Osteocyte (in vitro differentiated cells): ENCODE data around the gene MICALL2. TPM values are rescaled to one million over a fixed set of nuclear protein-coding genes. Genes with fewer than 3 reads are reported as not detected.
"Not testable (repeated sequence)": the region's sequence is repeated elsewhere in the genome, so short reads cannot be mapped to it uniquely, and the experiment has no call there.

ENCODE experiments used
- DNase-seq: peaks from one replicate; pipeline ENCODE4 v3.0.0; 2021; ENCODE audit warnings: mixed read lengths; ENCODE audit not compliant: unreplicated experiment; ENCODE audit errors: extremely low spot score
- H3K27ac Mint-ChIP-seq: one replicate; pipeline ENCODE4 v1.8.0; 2021; ENCODE audit warnings: mild to moderate bottlenecking, mixed read lengths; ENCODE audit not compliant: unreplicated experiment
- H3K27me3 Mint-ChIP-seq: one replicate; pipeline ENCODE4 v1.8.0; 2021; ENCODE audit warnings: mixed read lengths; ENCODE audit not compliant: unreplicated experiment
- H3K36me3 Mint-ChIP-seq: one replicate; pipeline ENCODE4 v1.8.0; 2021; ENCODE audit warnings: mixed read lengths; ENCODE audit not compliant: unreplicated experiment
- H3K4me1 Mint-ChIP-seq: one replicate; pipeline ENCODE4 v1.8.0; 2021; ENCODE audit warnings: mixed read lengths; ENCODE audit not compliant: unreplicated experiment
- H3K4me3 Mint-ChIP-seq: one replicate; pipeline ENCODE4 v1.8.0; 2021; ENCODE audit warnings: mild to moderate bottlenecking, moderate library complexity, mixed read lengths; ENCODE audit not compliant: unreplicated experiment
- H3K9me3 Mint-ChIP-seq: one replicate; pipeline ENCODE4 v1.8.0; 2021; ENCODE audit warnings: mixed read lengths; ENCODE audit not compliant: unreplicated experiment
- total RNA-seq: library from RNA; stranded (reverse); gene quantifications from 2 replicates; pipeline ENCODE4 v1.2.1, GENCODE V29; 2021
- TF ChIP-seq, protein P1 (sequence below): fragments of 200-600 bp; sonication (generic); IDR thresholded peaks from 2 replicates; pipeline ENCODE4 v1.5.0; 2021; ENCODE audit warnings: antibody characterized with exemption, mild to moderate bottlenecking, moderate library complexity

Gene MICALL2
- total RNA-seq, 1 donor from 2014 or later: 63.1 TPM

DNA sequence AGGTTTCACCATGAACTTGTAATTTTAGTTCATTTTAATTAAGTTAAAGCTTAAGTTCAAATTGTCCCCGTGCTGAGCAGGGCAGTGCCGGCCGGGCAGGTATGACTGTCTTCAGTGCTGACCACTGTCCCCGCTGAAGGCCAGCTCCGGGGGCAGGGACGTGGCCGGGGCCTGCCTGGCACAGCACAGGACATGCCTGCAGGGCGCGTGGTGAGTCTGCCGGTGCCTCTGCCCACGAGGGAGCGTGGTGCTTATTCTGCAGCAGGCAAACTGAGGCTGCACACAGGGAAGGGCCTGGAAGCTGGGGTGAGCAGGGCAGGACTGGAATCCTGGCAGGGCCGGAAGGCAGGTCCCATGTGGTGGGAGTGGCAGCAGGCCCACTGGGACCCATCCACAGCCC lies 9.8 kb downstream of the MICALL2 start:
- Mint-ChIP-seq H3K27ac (no peak overlapping the region), H3K36me3 (no peaks in the 10 kb centered on the region)
- TF ChIP-seq, protein P1, sequence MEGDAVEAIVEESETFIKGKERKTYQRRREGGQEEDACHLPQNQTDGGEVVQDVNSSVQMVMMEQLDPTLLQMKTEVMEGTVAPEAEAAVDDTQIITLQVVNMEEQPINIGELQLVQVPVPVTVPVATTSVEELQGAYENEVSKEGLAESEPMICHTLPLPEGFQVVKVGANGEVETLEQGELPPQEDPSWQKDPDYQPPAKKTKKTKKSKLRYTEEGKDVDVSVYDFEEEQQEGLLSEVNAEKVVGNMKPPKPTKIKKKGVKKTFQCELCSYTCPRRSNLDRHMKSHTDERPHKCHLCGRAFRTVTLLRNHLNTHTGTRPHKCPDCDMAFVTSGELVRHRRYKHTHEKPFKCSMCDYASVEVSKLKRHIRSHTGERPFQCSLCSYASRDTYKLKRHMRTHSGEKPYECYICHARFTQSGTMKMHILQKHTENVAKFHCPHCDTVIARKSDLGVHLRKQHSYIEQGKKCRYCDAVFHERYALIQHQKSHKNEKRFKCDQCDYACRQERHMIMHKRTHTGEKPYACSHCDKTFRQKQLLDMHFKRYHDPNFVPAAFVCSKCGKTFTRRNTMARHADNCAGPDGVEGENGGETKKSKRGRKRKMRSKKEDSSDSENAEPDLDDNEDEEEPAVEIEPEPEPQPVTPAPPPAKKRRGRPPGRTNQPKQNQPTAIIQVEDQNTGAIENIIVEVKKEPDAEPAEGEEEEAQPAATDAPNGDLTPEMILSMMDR: no peak

DNA sequence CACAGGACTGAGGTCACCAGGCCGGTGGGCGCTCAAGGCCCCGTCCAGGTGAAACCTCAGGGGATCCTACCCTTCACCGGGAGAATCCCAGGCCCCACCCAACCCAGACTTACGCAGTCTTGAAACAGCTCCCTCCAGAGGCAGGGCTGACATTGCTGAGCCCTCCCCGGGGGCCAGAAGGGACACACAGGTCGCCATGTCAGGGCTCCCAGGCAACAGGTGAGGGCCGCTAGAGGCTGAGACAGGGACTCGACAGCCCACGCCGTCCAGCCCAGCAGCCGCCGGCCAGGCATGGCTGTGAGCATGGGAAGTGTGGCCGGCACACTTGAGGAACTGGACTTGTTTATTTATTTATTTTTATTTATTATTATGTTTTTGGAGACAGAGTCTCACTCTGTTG lies 10.3 kb downstream of the MICALL2 start:
- no peak for DNase-seq
- Mint-ChIP-seq H3K27ac (no peak overlapping the region), H3K4me1 (peaks cover 40% of the 10 kb centered on the region), H3K27me3 (no peaks in the 10 kb centered on the region), H3K4me3 (no peak overlapping the region), H3K36me3 (no peaks in the 10 kb centered on the region), H3K9me3 (no peaks in the 10 kb centered on the region)
- TF ChIP-seq, protein P1: no peak

More for the DNA sequence above, 9.8 kb downstream of the MICALL2 start:
- Mint-ChIP-seq H3K4me1 (peaks cover 44% of the 10 kb centered on the region), H3K27me3 (no peaks in the 10 kb centered on the region), H3K4me3 (no peak overlapping the region), H3K9me3 (no peaks in the 10 kb centered on the region)
- no peak for DNase-seq

DNA sequence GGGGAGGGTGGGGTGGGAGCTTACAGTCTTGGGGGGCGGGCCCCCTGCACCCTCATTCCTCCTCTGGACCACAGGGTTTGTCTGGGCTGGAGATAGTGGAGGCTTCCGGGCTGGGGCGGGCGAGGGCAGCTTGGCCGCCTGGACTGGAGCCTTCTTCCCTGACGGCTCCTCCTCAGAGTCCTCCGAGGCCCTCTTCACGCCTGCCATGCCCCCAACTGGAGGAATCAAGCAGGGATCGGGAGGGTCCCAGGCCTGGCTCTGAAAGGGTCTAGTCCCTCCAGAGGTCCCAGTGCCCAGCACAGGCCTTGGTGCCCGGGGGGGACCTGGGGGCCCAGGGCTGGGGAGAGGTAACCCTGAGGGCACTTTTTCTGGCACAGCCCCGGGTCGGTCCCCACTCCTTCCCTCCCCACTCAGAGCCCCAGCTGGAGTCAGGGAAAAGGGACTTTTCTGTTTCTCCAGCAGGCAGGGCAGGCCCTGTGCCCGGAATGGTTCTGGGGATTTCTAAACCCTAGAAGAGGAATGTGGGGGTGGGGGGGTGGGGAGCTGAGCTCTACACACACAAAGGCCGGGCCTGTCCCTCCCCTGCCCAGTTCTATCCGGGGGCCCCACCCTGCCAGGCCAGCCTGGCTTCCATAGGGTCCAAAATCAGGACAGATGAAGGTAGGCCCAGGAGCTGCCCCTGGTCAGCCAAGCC lies 11.6 kb downstream of the MICALL2 start:
- Mint-ChIP-seq H3K9me3 (no peaks in the 10 kb centered on the region), H3K27me3 (no peaks in the 10 kb centered on the region), H3K36me3 (no peaks in the 10 kb centered on the region), H3K4me1 (peaks cover 28% of the 10 kb centered on the region), H3K4me3 (no peak overlapping the region), H3K27ac (no peak overlapping the region)
- TF ChIP-seq, protein P1: no peak
- no peak for DNase-seq

DNA sequence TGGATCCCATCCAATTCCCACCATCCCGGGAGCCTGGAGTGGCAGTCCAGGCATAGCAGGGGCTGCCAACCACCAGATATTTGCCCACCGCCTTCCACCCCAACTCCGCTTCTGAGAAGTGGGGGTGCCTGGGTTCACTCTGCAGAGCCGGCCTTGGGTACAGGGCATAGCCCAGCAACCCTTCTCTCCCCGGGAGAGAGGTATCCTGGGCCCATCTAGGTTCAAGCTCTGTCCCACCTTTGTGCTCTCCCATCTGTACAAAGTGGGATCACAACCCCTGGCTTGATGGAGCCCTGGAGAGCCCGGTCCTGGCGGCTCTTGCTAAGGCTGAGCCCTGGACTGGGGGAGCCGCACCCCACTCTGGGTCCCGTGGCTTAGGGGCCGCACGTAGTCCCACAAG lies 12.2 kb downstream of the MICALL2 start:
- no peaks in the 10 kb centered on the region for H3K27me3 Mint-ChIP-seq
- no peak overlapping the region for H3K4me3 Mint-ChIP-seq
- TF ChIP-seq, protein P1: no peak
- peaks cover 22% of the 10 kb centered on the region for H3K4me1 Mint-ChIP-seq
- H3K36me3 Mint-ChIP-seq: no peaks in the 10 kb centered on the region
- DNase-seq: no peak
- no peaks in the 10 kb centered on the region for H3K9me3 Mint-ChIP-seq
- no peak overlapping the region for H3K27ac Mint-ChIP-seq

GRCh38 chr7:1446620-1447032 lies 12.6 kb downstream of the MICALL2 start:
- no peaks in the 10 kb centered on the region for H3K36me3 Mint-ChIP-seq
- H3K4me1 Mint-ChIP-seq: peaks cover 20% of the 10 kb centered on the region
- no peak overlapping the region for H3K4me3 Mint-ChIP-seq
- no peaks in the 10 kb centered on the region for H3K9me3 Mint-ChIP-seq
- no peak for DNase-seq
- TF ChIP-seq, protein P1: no peak
- no peaks in the 10 kb centered on the region for H3K27me3 Mint-ChIP-seq
- H3K27ac Mint-ChIP-seq: no peak overlapping the region

- H3K27me3 Mint-ChIP-seq, DNase-seq, H3K4me3 Mint-ChIP-seq, H3K27ac Mint-ChIP-seq, H3K9me3 Mint-ChIP-seq, H3K36me3 Mint-ChIP-seq: not testable (repeated sequence)
- H3K4me1 Mint-ChIP-seq: peaks cover 14% of the 10 kb centered on the region
These were observed 13.2 kb downstream of the MICALL2 start for GRCh38 chr7:1446026-1446425.
